Measurements from ENCODE around the gene SCN3A.

The SCN3A gene

DNA sequence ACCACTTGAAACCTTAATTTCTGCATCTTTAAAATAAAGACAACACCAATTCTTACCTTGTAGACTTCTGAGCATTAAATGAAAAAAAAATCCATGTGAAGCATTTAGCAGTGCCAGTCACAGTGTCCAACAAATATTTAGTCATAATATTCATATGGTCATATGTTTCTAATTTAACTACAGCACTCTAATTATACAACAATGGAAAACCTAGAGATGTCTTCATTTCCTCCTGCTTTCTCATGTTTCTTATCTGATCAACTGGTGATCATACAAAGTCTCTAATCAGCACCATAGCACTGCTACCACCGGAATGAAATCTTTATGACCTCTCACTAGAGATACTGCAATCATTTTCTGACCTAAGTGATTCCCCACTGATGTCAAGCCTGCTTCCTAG lies 10.2 kb upstream of the SCN3A start:
- TF ChIP-seq SIN3A (IDR thresholded peaks at IDR 0.05; ENCODE audit: borderline replicate concordance, insufficient read depth, low read length) (no peak), REST (IDR thresholded peaks at IDR 0.05; ENCODE audit: insufficient read depth in 1 of 2, low read depth in 2 of 2, low read length in 2 of 2) (no peak), FOXP2 (optimal IDR thresholded peaks at IDR 0.05; ENCODE audit: borderline replicate concordance, extremely low read depth, extremely low read length, insufficient read depth) (no peak), POLR2AphosphoS5 (IDR thresholded peaks at IDR 0.05; ENCODE audit: low read depth, low read length) (no peak), TAF1 (IDR thresholded peaks at IDR 0.05; ENCODE audit: borderline replicate concordance, insufficient read depth, low read length) (no peak)

DNA sequence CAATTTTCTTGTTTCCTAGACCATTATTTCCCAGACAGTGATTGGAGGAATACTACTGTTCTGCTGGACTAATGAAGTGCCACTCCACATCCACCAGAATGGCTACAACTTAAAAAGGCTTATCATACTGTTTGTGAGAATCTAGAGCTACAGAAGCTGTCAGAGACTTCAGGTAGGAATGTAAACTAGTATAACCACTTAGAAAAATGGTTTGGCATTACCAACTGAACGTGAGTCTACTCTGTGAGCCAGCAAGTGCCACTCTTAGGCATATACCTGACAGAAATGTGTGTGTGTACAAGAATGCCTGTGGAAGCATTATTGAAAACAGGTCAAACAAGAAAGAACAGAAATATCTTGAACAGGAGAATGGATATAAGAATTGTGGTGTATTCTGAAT lies 4.2 kb upstream of the SCN3A start:
- TF ChIP-seq POLR2AphosphoS5 (IDR thresholded peaks at IDR 0.05; ENCODE audit: low read depth, low read length) (no peak), FOXP2 (optimal IDR thresholded peaks at IDR 0.05; ENCODE audit: borderline replicate concordance, extremely low read depth, extremely low read length, insufficient read depth) (no peak), SIN3A (IDR thresholded peaks at IDR 0.05; ENCODE audit: borderline replicate concordance, insufficient read depth, low read length) (no peak), REST (IDR thresholded peaks at IDR 0.05; ENCODE audit: insufficient read depth in 1 of 2, low read depth in 2 of 2, low read length in 2 of 2) (no peak), TAF1 (IDR thresholded peaks at IDR 0.05; ENCODE audit: borderline replicate concordance, insufficient read depth, low read length) (no peak)

- no peak for TF ChIP-seq REST (IDR thresholded peaks at IDR 0.05; ENCODE audit: insufficient read depth in 1 of 2, low read depth in 2 of 2, low read length in 2 of 2)
- TF ChIP-seq POLR2AphosphoS5 (IDR thresholded peaks at IDR 0.05; ENCODE audit: low read depth, low read length), result no peak
- TF ChIP-seq FOXP2 (optimal IDR thresholded peaks at IDR 0.05; ENCODE audit: borderline replicate concordance, extremely low read depth, extremely low read length, insufficient read depth), result no peak
- TF ChIP-seq TAF1 (IDR thresholded peaks at IDR 0.05; ENCODE audit: borderline replicate concordance, insufficient read depth, low read length), result no peak
- no peak for TF ChIP-seq SIN3A (IDR thresholded peaks at IDR 0.05; ENCODE audit: borderline replicate concordance, insufficient read depth, low read length)
Measured at GRCh38 chr2:165205865-165206264, 2.0 kb upstream of the SCN3A start.

DNA sequence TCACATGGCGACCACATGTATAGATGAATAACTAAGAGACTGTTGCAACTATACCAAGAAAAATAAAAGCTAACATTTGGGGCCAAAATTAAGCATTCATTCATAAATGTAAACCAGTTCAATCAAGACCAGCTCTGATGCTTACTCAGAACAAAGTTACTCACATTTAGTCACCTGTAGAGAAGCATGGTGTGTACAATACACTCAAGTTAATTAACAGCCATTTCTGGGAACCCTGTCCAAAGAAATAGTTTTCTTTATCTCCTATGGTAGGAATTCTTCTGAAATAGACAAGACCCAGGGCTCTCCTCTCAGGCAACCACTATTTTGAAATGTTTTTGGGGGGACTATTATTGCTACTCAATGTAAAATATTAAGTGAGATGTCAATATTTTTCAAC lies 1.6 kb downstream of the SCN3A start:
- TF ChIP-seq TAF1 (IDR thresholded peaks at IDR 0.05; ENCODE audit: borderline replicate concordance, insufficient read depth, low read length) (no peak), SIN3A (IDR thresholded peaks at IDR 0.05; ENCODE audit: borderline replicate concordance, insufficient read depth, low read length) (no peak), FOXP2 (optimal IDR thresholded peaks at IDR 0.05; ENCODE audit: borderline replicate concordance, extremely low read depth, extremely low read length, insufficient read depth) (no peak), POLR2AphosphoS5 (IDR thresholded peaks at IDR 0.05; ENCODE audit: low read depth, low read length) (no peak), REST (IDR thresholded peaks at IDR 0.05; ENCODE audit: insufficient read depth in 1 of 2, low read depth in 2 of 2, low read length in 2 of 2) (no peak)

GRCh38 chr2:165198181-165198580 lies 5.7 kb downstream of the SCN3A start:
- TF ChIP-seq TAF1 (IDR thresholded peaks at IDR 0.05; ENCODE audit: borderline replicate concordance, insufficient read depth, low read length) (no peak), SIN3A (IDR thresholded peaks at IDR 0.05; ENCODE audit: borderline replicate concordance, insufficient read depth, low read length) (no peak), FOXP2 (optimal IDR thresholded peaks at IDR 0.05; ENCODE audit: borderline replicate concordance, extremely low read depth, extremely low read length, insufficient read depth) (no peak), REST (IDR thresholded peaks at IDR 0.05; ENCODE audit: insufficient read depth in 1 of 2, low read depth in 2 of 2, low read length in 2 of 2) (no peak), POLR2AphosphoS5 (IDR thresholded peaks at IDR 0.05; ENCODE audit: low read depth, low read length) (no peak)

Measured in PFSK-1 (cell line).